ENCODE results near the gene VPS13D.
"Not testable (repeated sequence)": the region's sequence is repeated elsewhere in the genome, so short reads cannot be mapped to it uniquely, and the experiment has no call there.

VPS13D gene

DNA sequence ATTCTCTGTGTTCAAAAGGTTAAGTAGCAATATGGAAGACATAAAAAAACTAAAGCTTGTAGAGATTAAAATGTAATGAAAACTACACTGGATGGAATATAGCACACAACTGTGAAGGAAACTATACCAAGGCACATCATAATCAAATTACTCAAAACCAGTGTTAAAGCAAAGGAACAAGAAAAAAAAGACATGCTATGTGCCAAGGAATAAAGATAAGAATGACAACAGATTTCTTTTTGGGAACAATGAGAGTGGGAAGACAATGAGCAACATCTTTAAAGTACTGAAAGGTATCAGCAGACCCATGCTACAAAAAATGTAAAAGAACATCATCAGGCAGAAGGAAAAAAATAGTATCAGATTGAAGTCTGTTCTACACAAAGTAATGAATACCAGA lies 157.8 kb downstream of the VPS13D start:
- TF ChIP-seq, protein P1, sequence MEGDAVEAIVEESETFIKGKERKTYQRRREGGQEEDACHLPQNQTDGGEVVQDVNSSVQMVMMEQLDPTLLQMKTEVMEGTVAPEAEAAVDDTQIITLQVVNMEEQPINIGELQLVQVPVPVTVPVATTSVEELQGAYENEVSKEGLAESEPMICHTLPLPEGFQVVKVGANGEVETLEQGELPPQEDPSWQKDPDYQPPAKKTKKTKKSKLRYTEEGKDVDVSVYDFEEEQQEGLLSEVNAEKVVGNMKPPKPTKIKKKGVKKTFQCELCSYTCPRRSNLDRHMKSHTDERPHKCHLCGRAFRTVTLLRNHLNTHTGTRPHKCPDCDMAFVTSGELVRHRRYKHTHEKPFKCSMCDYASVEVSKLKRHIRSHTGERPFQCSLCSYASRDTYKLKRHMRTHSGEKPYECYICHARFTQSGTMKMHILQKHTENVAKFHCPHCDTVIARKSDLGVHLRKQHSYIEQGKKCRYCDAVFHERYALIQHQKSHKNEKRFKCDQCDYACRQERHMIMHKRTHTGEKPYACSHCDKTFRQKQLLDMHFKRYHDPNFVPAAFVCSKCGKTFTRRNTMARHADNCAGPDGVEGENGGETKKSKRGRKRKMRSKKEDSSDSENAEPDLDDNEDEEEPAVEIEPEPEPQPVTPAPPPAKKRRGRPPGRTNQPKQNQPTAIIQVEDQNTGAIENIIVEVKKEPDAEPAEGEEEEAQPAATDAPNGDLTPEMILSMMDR (conservative IDR thresholded peaks at IDR 0.05; ENCODE audit: low read length): no peak
- no peak overlapping the region for H3K4me3 ChIP-seq (ENCODE audit: low read length)
- peak; percentile 34 for DNase-seq (ENCODE audit: low read depth)

DNA sequence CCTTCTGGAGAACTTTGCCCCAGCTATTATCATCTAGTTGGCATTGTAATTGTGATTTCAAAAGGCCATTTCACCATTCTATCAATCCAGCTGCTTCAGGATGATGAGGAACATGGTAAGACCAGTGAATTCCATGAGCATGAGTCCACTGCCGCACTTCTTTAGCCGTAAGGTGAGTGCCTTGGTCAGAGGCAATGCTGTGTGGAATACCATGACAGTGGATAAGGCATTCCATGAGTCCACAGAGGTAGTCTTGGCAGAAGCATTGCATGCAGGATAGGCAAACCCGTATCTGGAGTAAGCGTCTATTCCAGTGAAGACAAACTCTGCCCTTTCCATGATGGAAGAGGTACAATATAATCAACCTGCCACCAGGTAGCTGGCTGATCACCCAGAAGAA lies 160.5 kb downstream of the VPS13D start:
- not testable (repeated sequence) for H3K4me3 ChIP-seq (ENCODE audit: low read length); DNase-seq (ENCODE audit: low read depth)

DNA sequence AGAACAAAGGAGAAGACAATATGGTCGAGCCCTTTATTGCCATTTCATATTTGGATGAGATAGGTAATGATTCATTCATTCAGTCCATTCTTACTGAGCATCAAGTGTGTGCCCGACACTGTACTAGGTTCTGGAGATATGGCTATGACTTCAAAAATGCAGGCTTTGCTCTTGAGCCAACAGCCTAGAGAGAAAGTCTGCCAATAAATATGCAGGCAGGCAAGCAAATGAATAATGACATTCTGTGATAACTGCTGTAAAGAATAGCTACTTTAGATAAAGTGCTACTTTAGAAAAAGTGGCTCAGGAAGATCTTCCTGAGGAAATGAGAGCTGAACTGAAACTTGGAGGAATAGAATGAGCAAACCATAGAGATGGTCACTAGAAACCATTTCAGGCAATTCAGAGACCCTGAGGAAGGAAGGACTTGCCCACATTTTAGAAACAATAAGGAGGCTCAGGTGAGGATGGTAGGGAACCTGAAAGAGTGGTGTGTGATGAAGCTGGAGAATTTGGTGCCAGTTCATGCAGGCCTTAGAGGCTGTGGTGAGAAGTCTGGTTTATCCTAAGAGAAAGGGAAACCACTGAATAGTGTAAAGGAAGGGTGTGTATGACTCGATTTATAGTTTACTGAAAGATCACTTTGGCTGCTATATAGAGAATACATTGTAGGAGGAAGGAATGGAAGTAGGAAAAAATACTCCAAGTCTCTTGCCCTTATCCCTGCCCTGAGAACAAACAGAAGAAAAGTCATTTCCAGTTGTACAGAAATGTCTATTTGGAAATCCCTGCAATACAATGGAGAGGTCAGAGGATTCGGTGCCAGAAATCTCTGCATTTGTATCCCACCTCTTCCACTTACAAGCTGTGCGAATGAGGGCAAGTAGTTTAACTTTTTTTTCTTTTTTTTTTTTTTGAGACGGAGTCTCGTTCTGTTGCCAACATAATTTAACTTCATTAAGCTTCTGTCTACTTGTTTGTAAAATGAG lies 167.9 kb downstream of the VPS13D start:
- H3K4me3 ChIP-seq (ENCODE audit: low read length): no peak overlapping the region
- TF ChIP-seq, protein P1 (conservative IDR thresholded peaks at IDR 0.05; ENCODE audit: low read length): no peak
- no peak for DNase-seq (ENCODE audit: low read depth)

DNA sequence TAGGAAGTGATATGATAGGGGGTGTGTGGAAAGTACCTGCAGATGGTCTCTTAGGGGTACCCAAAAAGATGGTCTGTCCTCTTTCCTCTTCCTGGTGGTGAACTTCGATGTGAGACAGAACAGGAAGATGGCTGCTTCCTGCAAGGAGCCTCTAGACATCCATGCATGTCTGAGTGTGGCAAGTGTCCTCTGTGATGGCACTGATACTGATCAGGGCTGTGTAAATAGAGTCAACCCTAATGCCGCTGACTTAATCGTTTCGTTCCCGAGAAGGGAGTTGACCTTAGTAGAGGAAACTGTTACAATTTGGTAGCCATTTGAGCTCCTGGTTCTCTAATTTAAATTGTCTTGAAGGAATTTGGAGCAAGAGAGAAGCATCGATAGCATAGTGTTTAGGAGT lies 168.6 kb downstream of the VPS13D start:
- no peak for DNase-seq (ENCODE audit: low read depth)
- no peak overlapping the region for H3K4me3 ChIP-seq (ENCODE audit: low read length)
- TF ChIP-seq, protein P1 (conservative IDR thresholded peaks at IDR 0.05; ENCODE audit: low read length): no peak

DNA sequence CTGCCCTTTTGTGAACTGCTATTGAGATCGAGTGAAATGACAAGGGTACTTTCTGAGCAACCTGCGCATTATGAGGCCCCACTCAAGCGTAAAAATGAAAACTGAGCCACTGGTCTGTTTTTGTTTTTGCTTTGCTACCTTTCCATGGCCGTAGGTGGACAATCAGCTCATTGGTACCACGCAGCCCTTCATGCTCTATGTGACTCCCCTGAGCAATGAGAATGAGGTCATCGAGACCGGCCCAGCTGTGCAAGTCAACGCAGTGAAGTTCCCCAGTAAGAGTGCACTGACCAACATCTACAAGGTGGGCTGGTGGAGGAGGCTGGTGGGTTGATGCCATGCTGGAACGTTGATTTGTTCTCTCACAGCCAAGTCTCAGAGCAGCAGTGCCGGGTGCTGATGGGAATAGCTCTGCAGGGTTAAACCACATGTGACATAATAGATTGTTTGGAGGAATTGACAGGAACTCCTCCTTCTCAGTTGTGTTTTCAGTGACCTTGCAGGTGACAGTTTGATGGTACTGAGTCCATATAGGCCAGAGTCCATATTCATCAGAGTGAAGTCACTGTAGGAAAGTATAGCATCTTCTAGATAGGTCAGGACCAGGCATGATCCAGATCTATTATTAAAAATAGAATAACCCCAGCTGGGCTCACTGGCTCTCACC lies 170.3 kb downstream of the VPS13D start:
- H3K4me3 ChIP-seq (ENCODE audit: low read length): no peak overlapping the region
- no peak for DNase-seq (ENCODE audit: low read depth)
- TF ChIP-seq, protein P1 (conservative IDR thresholded peaks at IDR 0.05; ENCODE audit: low read length): no peak

DNA sequence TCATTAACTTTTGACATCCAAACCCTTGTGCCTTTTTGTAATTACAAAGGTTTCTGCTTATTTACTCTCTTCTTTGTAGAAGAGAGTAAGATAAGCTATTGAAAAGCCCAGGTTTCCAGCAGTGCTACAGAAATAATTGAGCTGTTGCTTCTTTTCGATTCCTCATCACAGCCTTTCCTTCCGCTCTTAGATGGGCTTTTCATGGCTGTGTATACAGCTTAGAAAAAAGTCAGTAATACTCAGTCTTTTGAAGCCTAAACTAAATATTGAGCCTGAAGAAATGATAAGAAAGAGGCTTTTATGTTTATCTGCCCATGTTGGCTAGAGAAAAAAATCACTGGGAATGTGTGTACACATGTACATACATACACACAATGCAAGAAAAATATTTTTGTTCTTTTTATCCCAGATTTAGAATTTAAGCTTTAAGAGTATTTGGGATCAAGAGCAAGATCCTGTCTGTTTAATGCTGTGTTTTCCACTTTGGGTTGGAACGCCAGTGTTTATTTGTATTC lies 172.4 kb downstream of the VPS13D start:
- DNase-seq (ENCODE audit: low read depth): no peak
- H3K4me3 ChIP-seq (ENCODE audit: low read length): no peak overlapping the region
- TF ChIP-seq, protein P1 (conservative IDR thresholded peaks at IDR 0.05; ENCODE audit: low read length): no peak

DNA sequence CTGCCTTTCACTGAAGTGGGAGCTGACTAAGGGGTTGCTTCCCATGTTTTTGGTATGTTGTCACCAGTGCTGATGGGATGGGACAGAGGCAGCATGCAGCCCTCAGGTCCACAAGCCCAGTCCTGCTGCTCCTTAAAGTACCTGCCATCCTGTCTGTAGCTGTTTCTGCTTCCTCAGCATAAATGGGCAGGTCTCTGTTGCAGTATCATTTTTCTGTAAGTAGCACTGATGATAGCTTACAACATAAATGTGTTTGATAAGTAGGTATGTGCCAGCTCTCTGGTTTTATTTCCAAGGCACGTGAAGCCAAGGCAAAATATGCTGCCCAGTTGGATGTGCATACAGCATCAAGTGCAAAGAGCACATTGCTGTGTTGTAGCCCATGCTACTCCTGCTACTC lies 173.0 kb downstream of the VPS13D start:
- H3K4me3 ChIP-seq (ENCODE audit: low read length): no peak overlapping the region
- no peak for DNase-seq (ENCODE audit: low read depth)
- TF ChIP-seq, protein P1 (conservative IDR thresholded peaks at IDR 0.05; ENCODE audit: low read length): no peak

All from AG10803 (cell line).